ENCODE data around the gene RNF208. TPM values are rescaled to one million over a fixed set of nuclear protein-coding genes. Genes with fewer than 3 reads are reported as not detected.
A peak's percentile ranks its signal among the peaks of the same experiment; 100 is the strongest.
"Not testable (repeated sequence)": the region's sequence is repeated elsewhere in the genome, so short reads cannot be mapped to it uniquely, and the experiment has no call there.

The RNF208 gene
- total and polyA plus RNA-seq, 2 of the 4 experiments (the other 2 are of a cell fraction), result 1.2 TPM; not detected in 1

DNA sequence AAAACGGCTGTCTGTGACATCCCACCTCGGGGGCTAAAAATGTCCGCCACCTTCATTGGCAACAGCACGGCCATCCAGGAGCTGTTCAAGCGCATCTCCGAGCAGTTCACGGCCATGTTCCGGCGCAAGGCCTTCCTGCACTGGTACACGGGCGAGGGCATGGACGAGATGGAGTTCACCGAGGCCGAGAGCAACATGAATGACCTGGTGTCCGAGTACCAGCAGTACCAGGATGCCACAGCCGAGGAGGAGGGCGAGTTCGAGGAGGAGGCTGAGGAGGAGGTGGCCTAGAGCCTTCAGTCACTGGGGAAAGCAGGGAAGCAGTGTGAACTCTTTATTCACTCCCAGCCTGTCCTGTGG is 21.2 kb upstream of the RNF208 start:
- in situ Hi-C loops (cut with MboI; ENCODE audit: low sequenced_read_pairs); BruUV-seq (replicated peaks): not testable (repeated sequence)

More for the DNA sequence above, 21.2 kb upstream of the RNF208 start:
- H3K18ac ChIP-seq (ENCODE audit: low read depth, low read length); dilution Hi-C loops (cut with HindIII; ENCODE audit: low sequenced_read_pairs, unreplicated experiment); H3K9ac ChIP-seq (ENCODE audit: low read depth, low read length); H4K91ac ChIP-seq (ENCODE audit: insufficient read depth, low read depth, low read length); H3K9me3 ChIP-seq (ENCODE audit: control insufficient read depth, insufficient read depth, low read length); CTCF ChIA-PET; intact Hi-C loops (cut with micrococcal nuclease); H4K8ac ChIP-seq (ENCODE audit: low read depth in 2 of 2, low read length in 2 of 2); H3K27me3 ChIP-seq (ENCODE audit: control insufficient read depth, insufficient read depth, low read length); H3K27ac ChIP-seq (ENCODE audit: insufficient read depth, low read length); ATAC-seq (ENCODE audit: low read depth); H2AFZ ChIP-seq (replicated peaks; ENCODE audit: low read length, poor library complexity); POLR2A ChIA-PET (ENCODE audit: unreplicated experiment); H2BK15ac ChIP-seq (ENCODE audit: low read depth, low read length); H3K4me2 ChIP-seq (ENCODE audit: low read depth, low read length); H2BK20ac ChIP-seq (ENCODE audit: low read depth, low read length); H2AK5ac ChIP-seq (ENCODE audit: low read depth, low read length); H2BK5ac ChIP-seq (ENCODE audit: low read depth, low read length, poor library complexity, severe bottlenecking); H2BK120ac ChIP-seq (ENCODE audit: low read depth, low read length); H4K5ac ChIP-seq (ENCODE audit: low read depth, low read length); H3K14ac ChIP-seq (replicated peaks; ENCODE audit: low read depth, low read length); H3K56ac ChIP-seq (ENCODE audit: extremely low read depth, insufficient read depth, low read length); DNase-seq; H3K4ac ChIP-seq (ENCODE audit: low read depth, low read length); H3K4me3 ChIP-seq (ENCODE audit: insufficient read depth, low read depth, low read length); H3K9me1 ChIP-seq (ENCODE audit: insufficient read depth, low read length); H3K4me1 ChIP-seq (ENCODE audit: control insufficient read depth, insufficient read depth, low read length): not testable (repeated sequence)
- Histone ChIP-seq H4K20me1 (ENCODE audit: insufficient read depth, low read length) (peaks cover 35% of the 10 kb centered on the region), H3K79me1 (ENCODE audit: low read depth in 1 of 2, low read length in 2 of 2) (peaks cover 8 to 37% of the 10 kb centered on the region in 2 experiments; a peak in 3 of 4 replicates), H3K23ac (ENCODE audit: low read depth, low read length) (peak overlapping the region; percentile 64; the same call in 1 of the 2 replicates), H3K36me3 (ENCODE audit: control insufficient read depth, insufficient read depth, low read length) (peaks cover 19% of the 10 kb centered on the region), H2AK9ac (replicated peaks; ENCODE audit: low read depth, low read length, poor library complexity) (peak overlapping the region; percentile 81)
- 85% methylated on average over 3 of the region's 18 CpGs; no CpG with 5 or more reads in 1 of the 2 experiments for WGBS, 2 experiments (ENCODE audit: extremely low coverage in 2 of 2, insufficient read length in 1 of 2)
